Left lobe of liver (tissue), 2 donors: ENCODE results near the gene GPR3. TPM values are rescaled to one million over a fixed set of nuclear protein-coding genes. Genes with fewer than 3 reads are reported as not detected.
A peak's percentile ranks its signal among the peaks of the same experiment; 100 is the strongest.
"Not testable (repeated sequence)": the region's sequence is repeated elsewhere in the genome, so short reads cannot be mapped to it uniquely, and the experiment has no call there.

Experiments
- ATAC-seq: fragments of 200-7000 bp; cut with Tn5 transposase; one replicate; pipeline ENCODE4 v1.9.1; 2020; ENCODE audit warnings: mild to moderate bottlenecking, moderate library complexity
- DNase-seq: peaks from one replicate; pipeline ENCODE4 v3.0.0-alpha.2; 2020; ENCODE audit warnings: low spot score
- total RNA-seq: library from RNA; stranded (reverse); gene quantifications from one replicate; pipeline ENCODE4 v1.2.1, GENCODE V29; 2021
- donor health status: DM: no; HTN: no; CAD: no; lungs with moderate emphysema.
- donor health status: DM: no; HTN: yes; CAD: no.

The GPR3 gene
- total RNA-seq, 1 donor from 2014 or later, result not detected

DNA sequence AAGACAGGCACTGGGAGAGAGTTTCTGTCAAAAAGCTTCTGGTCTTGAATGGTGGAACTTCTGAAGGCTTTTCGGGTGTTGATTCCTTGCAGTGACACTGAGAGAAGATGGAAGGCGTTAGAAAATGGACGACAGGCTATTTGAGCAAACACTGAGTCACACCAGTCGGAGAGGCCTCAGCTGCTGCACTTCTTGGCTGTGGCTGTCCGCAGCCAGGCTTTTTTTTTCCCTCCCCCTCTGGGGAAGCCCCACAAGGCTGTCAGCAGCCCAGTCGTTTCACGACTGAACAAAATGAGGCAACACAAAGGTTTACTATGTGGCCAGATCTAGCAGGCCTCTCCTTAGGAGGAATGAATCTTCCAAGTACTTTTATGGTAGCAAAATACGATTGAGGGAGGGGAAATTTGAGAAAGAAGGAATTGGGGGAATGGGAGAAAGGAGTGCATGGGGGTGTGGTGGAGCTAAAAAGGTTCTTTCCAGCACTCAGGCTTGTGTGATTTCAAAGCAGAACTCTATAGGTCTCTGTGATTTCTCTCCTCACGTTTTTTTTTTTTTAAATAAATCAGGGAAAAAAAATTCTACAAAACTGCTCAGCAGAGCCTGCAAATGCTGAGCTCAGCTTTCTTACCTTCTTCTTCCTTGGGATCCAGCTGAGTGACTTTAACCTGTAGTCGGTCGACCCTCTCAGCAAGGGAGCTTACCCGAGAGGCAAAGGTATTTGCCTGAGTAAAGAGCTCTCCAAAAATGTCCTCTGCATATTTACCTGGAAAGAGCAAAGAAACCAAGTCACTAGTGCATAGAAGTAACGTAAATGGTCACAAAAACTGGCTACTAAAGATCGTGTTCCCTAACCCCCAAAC lies 26.1 kb downstream of the GPR3 start:
- ATAC-seq (peak; percentile 23), DNase-seq (no peak)

- ATAC-seq (no peak), DNase-seq (no peak)
Observed at GRCh38 chr1:27423709-27424108, 31.3 kb downstream of the GPR3 start.

DNA sequence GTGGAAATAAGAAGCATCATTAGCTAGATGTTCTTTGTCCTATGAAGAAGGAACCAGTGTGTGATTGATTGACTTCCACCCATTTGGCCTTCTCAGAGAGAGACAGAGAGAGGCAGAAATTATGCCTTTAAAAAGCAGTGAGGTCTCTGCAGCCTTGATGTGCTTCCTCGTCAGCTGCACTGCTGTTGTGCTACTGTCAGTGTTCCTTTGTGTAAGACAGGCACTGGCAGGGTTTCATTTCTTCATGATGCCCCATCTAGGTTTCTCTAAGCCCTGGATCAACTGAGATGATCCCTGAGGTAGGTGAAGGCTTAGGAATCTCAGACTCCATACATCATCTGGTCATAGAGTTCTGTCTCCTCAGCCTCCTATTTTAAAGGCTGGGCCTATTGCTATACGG lies 34.9 kb downstream of the GPR3 start:
- ATAC-seq (peak; percentile 39), DNase-seq (no peak)

DNA sequence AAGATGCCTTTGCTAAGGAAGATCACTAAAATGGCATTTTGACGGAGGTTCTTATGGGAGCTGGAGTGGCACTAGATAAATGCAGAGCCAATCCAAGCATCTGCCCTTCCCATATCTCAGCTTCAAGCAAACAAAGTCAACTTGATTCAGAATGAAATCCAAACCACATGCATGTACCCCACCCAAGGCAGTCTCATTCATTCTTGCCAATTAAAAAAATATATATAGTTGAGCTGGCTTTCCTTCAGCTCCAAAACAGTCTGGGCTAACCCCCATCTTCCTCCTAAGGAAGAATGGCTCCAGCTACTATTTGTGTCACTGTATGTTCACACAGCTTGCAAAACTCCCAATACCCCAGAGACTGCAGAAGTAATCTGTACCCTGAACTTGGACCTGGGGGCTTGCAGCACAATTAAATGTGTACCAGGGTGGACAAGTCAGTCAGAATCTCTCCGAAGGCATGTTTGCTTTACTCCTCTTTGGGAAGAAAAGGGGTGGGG lies 35.4 kb downstream of the GPR3 start:
- ATAC-seq, result no peak

DNA sequence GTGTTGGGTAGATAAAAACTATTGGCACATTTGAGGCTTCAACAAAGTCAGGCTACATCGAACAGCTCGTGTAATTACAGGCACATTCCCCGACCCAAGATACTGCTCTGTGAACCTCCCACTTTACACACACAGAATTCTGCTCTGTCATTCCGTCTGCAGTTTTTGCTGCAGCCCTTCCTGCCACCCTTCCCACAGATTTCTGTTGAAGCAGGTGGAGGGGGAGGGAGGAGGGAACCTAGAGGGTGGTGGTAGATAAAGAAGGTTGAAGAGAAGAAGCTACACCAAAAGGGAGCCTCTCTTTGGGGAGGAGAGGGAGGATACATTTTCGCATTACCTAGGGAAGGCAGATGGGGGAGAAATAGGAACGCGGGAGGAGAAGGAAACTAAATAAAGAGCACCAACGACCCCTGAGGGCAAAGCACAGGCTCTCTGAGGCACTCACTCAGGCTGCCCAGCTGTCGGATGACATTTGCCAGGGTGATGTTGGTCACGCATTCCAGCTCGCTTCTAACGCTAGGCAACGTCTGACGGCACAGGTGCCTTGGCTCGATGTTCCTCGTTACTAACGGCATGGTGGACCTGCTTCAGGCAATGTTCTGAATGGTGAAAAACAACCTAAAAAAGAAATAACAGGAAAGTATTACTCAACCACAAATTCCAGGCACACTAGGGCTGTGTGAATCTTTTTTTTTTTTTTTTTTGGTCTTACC lies 36.0 kb downstream of the GPR3 start:
- DNase-seq (no peak), ATAC-seq (no peak)

More for the DNA sequence above, 35.4 kb downstream of the GPR3 start:
- no peak for DNase-seq

DNA sequence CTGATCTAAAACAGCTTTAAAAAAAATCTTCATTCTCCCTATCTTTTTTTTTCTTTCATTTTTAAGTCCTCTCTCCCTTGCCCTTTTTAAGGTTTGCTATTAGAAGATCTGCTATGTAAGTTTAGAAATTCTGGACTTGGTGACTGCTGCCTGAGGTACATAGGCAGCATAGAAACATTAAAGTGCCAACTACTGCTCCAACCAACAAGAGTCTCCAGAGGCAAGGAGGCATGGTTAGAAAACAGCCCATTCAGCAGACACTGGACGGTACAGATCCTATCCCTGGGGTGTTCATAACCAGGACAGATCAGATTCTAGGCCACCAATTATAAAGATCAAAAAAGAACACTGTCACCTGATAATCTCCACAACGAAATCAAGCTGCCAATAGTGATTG lies 36.6 kb downstream of the GPR3 start:
- DNase-seq (no peak), ATAC-seq (no peak)

- DNase-seq (no peak), ATAC-seq (peak; percentile 51)
Observed at GRCh38 chr1:27430903-27431600, 38.6 kb downstream of the GPR3 start.

- DNase-seq, result no peak
- no peak for ATAC-seq
Observed at GRCh38 chr1:27431601-27431940, 39.1 kb downstream of the GPR3 start.

DNA sequence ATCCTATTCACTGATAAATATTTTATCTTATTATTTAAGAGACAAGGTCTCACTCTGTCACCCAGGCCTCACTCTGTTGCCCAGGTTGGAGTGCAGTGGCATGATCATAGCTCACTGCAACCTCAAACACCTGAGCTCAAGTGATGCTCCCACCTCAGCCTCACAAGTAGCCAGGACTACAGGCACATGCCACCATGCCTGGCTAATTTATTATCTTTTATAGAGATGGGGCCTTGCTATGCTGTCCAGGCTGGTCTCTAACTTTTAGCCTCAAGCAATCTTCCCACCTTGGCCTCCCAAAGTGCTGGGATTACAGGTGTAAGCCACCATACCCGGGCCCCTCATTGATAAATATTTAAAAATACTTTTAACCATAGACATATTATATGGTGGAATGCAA lies 40.3 kb downstream of the GPR3 start:
- DNase-seq, ATAC-seq: not testable (repeated sequence)

DNA sequence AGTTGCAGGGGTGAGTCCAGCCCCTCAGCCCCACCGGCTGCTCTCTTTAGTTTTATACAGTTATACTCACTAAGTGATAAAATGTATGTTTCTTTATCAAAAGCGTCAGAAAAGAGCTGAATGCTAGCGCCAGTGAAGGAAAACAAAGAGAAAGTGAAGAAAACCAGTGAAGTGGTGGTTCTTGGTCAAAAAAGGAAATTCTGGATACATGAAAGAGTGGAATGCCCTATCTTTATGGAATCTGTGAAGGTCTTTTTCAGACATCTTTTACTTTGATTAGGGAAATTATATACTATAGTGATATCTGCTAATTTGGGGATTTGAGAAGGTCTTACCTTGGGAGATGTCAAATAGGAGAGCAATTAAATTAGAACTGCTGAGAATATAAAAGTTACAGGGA lies 41.3 kb downstream of the GPR3 start:
- DNase-seq, result no peak
- no peak for ATAC-seq

DNA sequence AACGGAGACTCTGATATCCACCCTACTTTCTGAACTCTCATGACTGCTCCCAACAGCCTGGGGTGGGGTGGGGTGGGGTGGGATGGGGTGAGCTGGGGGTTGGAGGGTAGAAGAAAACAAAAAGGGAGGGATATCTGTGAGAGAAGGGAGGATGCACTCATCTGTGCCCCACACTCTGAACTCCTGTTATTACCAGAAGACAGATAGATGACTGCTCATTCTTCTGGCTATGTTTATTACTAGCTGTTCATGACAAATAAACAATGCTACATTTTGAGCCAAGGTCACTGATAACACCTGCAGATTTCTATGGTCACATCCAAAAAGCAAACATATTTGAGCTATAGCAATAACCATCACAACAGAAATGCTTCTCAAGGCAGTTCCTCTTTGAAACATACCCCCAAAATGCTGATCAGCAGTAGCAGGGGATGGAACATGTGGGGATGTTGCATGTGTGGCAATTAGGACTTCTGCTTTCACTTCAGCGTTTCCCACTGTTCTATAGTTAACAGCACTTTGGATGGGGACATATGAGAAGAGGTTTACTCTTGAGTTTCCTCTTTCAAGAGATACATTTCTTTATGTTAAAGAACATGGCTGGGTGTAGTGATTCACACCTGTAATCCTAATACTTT lies 43.3 kb downstream of the GPR3 start:
- peak; percentile 39 for ATAC-seq
- DNase-seq, result no peak

GRCh38 chr1:27436204-27437159 lies 44.1 kb downstream of the GPR3 start:
- ATAC-seq (peak; percentile 65), DNase-seq (no peak)

- DNase-seq (no peak), ATAC-seq (no peak)
Observed at GRCh38 chr1:27438621-27439061, 46.2 kb downstream of the GPR3 start.

- ATAC-seq, result no peak
- DNase-seq, result no peak
Observed at GRCh38 chr1:27439150-27439549, 46.7 kb downstream of the GPR3 start.

- DNase-seq, result no peak
Observed at GRCh38 chr1:27444632-27445031, 52.2 kb downstream of the GPR3 start.

More at GRCh38 chr1:27444632-27445031, 52.2 kb downstream of the GPR3 start:
- no peak for ATAC-seq

Other genes with a start within 250 kb of the GPR3 start
- gene SLC9A1, start 237.5 kb upstream of the GPR3 start, total RNA-seq, result 2.7 TPM
- gene WDTC1, start 158.0 kb upstream of the GPR3 start, total RNA-seq, result 21.8 TPM
- 19.9 TPM for gene TMEM222, start 70.5 kb upstream of the GPR3 start, total RNA-seq
- gene SYTL1, start 50.6 kb upstream of the GPR3 start, total RNA-seq, result 0.81 TPM
- gene MAP3K6, start 25.7 kb upstream of the GPR3 start, total RNA-seq, result 7.1 TPM
- 101 TPM for gene FCN3, start 17.8 kb upstream of the GPR3 start, total RNA-seq
- gene CD164L2, start 9.3 kb upstream of the GPR3 start, total RNA-seq, result not detected
- 27.9 TPM for gene WASF2, start 97.5 kb downstream of the GPR3 start, total RNA-seq
- 20.0 TPM for gene AHDC1, start 211.5 kb downstream of the GPR3 start, total RNA-seq
- 3.0 TPM for gene FGR, start 242.6 kb downstream of the GPR3 start, total RNA-seq